GM18951 (cell line): ENCODE measurements around the gene SPPL3.
A peak's percentile ranks its signal among the peaks of the same experiment; 100 is the strongest.
"Not testable (repeated sequence)": the region's sequence is repeated elsewhere in the genome, so short reads cannot be mapped to it uniquely, and the experiment has no call there.

Source experiments
- POLR2A ChIP-seq: IDR thresholded peaks from 4 replicates; pipeline ENCODE4 v1.6.1; 2011; ENCODE audit warnings: mild to moderate bottlenecking; ENCODE audit not compliant: insufficient read length, insufficient read depth; ENCODE audit errors: extremely low read depth
- in situ Hi-C: fragments of 300-500 bp; cut with MboI; formaldehyde crosslinking; loops from one replicate; pipeline ENCODE4 v1.12.0; 2022; ENCODE audit warnings: low sequenced_read_pairs, mixed read lengths, inconsistent platforms; ENCODE audit not compliant: unreplicated experiment

SPPL3 gene

GRCh38 chr12:120853188-120853587 is 51.0 kb downstream of the SPPL3 start:
- in situ Hi-C loops, result no loop called here

GRCh38 chr12:120851944-120852343 is 52.2 kb downstream of the SPPL3 start:
- TF ChIP-seq POLR2A, result no peak
- in situ Hi-C loops, result no loop called here

More at GRCh38 chr12:120853188-120853587, 51.0 kb downstream of the SPPL3 start:
- TF ChIP-seq POLR2A, result no peak

GRCh38 chr12:120851444-120851843 is 52.7 kb downstream of the SPPL3 start:
- in situ Hi-C loops, result no loop called here
- no peak for TF ChIP-seq POLR2A

GRCh38 chr12:120849765-120850164 is 54.4 kb downstream of the SPPL3 start:
- no peak for TF ChIP-seq POLR2A
- in situ Hi-C loops, result no loop called here

GRCh38 chr12:120847814-120848213 is 56.3 kb downstream of the SPPL3 start:
- in situ Hi-C loops, result no loop called here
- TF ChIP-seq POLR2A, result no peak

- in situ Hi-C loops, result no loop called here
- no peak for TF ChIP-seq POLR2A
These were observed 56.8 kb downstream of the SPPL3 start for GRCh38 chr12:120847392-120847791.

GRCh38 chr12:120846721-120847120 is 57.4 kb downstream of the SPPL3 start:
- in situ Hi-C loops, result no loop called here
- TF ChIP-seq POLR2A, result no peak

- TF ChIP-seq POLR2A, result no peak
- in situ Hi-C loops, result no loop called here
These were observed 58.5 kb downstream of the SPPL3 start for GRCh38 chr12:120845696-120846095.

GRCh38 chr12:120844768-120845449 is 59.2 kb downstream of the SPPL3 start:
- in situ Hi-C loops, result no loop called here
- peak; percentile 25 for TF ChIP-seq POLR2A

GRCh38 chr12:120844297-120844696 is 59.9 kb downstream of the SPPL3 start:
- TF ChIP-seq POLR2A, result no peak

GRCh38 chr12:120843472-120843871 is 60.7 kb downstream of the SPPL3 start:
- in situ Hi-C loops, result no loop called here
- no peak for TF ChIP-seq POLR2A

More at GRCh38 chr12:120844297-120844696, 59.9 kb downstream of the SPPL3 start:
- in situ Hi-C loops, result no loop called here

- TF ChIP-seq POLR2A, result no peak
- in situ Hi-C loops, result no loop called here
These were observed 61.6 kb downstream of the SPPL3 start for GRCh38 chr12:120842595-120842994.

GRCh38 chr12:120841525-120841924 is 62.6 kb downstream of the SPPL3 start:
- in situ Hi-C loops, result no loop called here
- no peak for TF ChIP-seq POLR2A

- TF ChIP-seq POLR2A, result no peak
These were observed 64.7 kb downstream of the SPPL3 start for GRCh38 chr12:120839503-120839902.

GRCh38 chr12:120838629-120839383 is 65.4 kb downstream of the SPPL3 start:
- in situ Hi-C loops, result not testable (repeated sequence)

More at GRCh38 chr12:120839503-120839902, 64.7 kb downstream of the SPPL3 start:
- in situ Hi-C loops, result no loop called here
